T-helper 1 cell treated with Interleukin-12 subunit alpha and Interleukin-12 subunit beta and Interleukin-4 antibody, amounts not matched to agents 30 ng/mL and 1 ng/mL, for 36 hours (primary cell): ENCODE results near the gene ZNF438. TPM values are rescaled to one million over a fixed set of nuclear protein-coding genes. Genes with fewer than 3 reads are reported as not detected.
"Not testable (repeated sequence)": the region's sequence is repeated elsewhere in the genome, so short reads cannot be mapped to it uniquely, and the experiment has no call there.

Experiments
- intact Hi-C: fragments of 100-400 bp; cut with micrococcal nuclease; formaldehyde crosslinking; loops from one replicate; pipeline ENCODE4 v1.15.1; 2024
- total RNA-seq: library from RNA; stranded (reverse); gene quantifications from 2 replicates; pipeline ENCODE4 v1.2.3, GENCODE V29; 2022

Gene ZNF438
- total RNA-seq, 1 donor from 2014 or later, result 3.1 TPM

GRCh38 chr10:30949218-30949617 lies 82.4 kb downstream of the ZNF438 start:
- intact Hi-C loops, result not testable (repeated sequence)

GRCh38 chr10:30944005-30944404 lies 87.7 kb downstream of the ZNF438 start:
- intact Hi-C loops, result no loop called here

GRCh38 chr10:30943451-30943850 lies 88.2 kb downstream of the ZNF438 start:
- intact Hi-C loops, result no loop called here

GRCh38 chr10:30940256-30940655 lies 91.4 kb downstream of the ZNF438 start:
- intact Hi-C loops, result no loop called here

- intact Hi-C loops, result no loop called here
Observed at GRCh38 chr10:30939643-30940251, 91.9 kb downstream of the ZNF438 start.

GRCh38 chr10:30935078-30935477 lies 96.6 kb downstream of the ZNF438 start:
- intact Hi-C loops, result no loop called here

GRCh38 chr10:30931094-30931493 lies 100.6 kb downstream of the ZNF438 start:
- intact Hi-C loops, result no loop called here

GRCh38 chr10:30929901-30930520 lies 101.7 kb downstream of the ZNF438 start:
- intact Hi-C loops, result loop anchor here (10.0 kb wide), 1 partner anchor 565 kb away; no protein-coding TSS in a partner anchor

- intact Hi-C loops, result loop anchor here (10.0 kb wide), 1 partner anchor 565 kb away; no protein-coding TSS in a partner anchor
Observed at GRCh38 chr10:30929311-30929729, 102.3 kb downstream of the ZNF438 start.

GRCh38 chr10:30928742-30929141 lies 102.9 kb downstream of the ZNF438 start:
- intact Hi-C loops, result loop anchor here (10.0 kb wide), 1 partner anchor 566 kb away; no protein-coding TSS in a partner anchor

- intact Hi-C loops, result no loop called here
Observed at GRCh38 chr10:30918651-30919050, 113.0 kb downstream of the ZNF438 start.

- intact Hi-C loops, result no loop called here
Observed at GRCh38 chr10:30917789-30918188, 113.9 kb downstream of the ZNF438 start.

- intact Hi-C loops, result no loop called here
Observed at GRCh38 chr10:30917067-30917466, 114.6 kb downstream of the ZNF438 start.

- intact Hi-C loops, result no loop called here
Observed at GRCh38 chr10:30915146-30915545, 116.5 kb downstream of the ZNF438 start.

GRCh38 chr10:30911303-30911863 lies 120.3 kb downstream of the ZNF438 start:
- intact Hi-C loops, result no loop called here

- intact Hi-C loops, result no loop called here
Observed at GRCh38 chr10:30903397-30904138, 128.1 kb downstream of the ZNF438 start.

- intact Hi-C loops, result no loop called here
Observed at GRCh38 chr10:30902621-30903396, 128.9 kb downstream of the ZNF438 start.

- intact Hi-C loops, result not testable (repeated sequence)
Observed at GRCh38 chr10:30901487-30901886, 130.2 kb downstream of the ZNF438 start.

GRCh38 chr10:30898964-30899363 lies 132.7 kb downstream of the ZNF438 start:
- intact Hi-C loops, result no loop called here

- intact Hi-C loops, result no loop called here
Observed at GRCh38 chr10:30897547-30897946, 134.1 kb downstream of the ZNF438 start.

- intact Hi-C loops, result no loop called here
Observed at GRCh38 chr10:30897048-30897447, 134.6 kb downstream of the ZNF438 start.
